GM18517 (cell line): ENCODE measurements around the gene GAL3ST2.

Experiments used
- ATAC-seq: cut with Tn5 transposase; IDR thresholded peaks from one replicate; pipeline ENCODE4 v1.9.1; 2021; ENCODE audit warnings: mild to moderate bottlenecking, moderate library complexity; ENCODE audit not compliant: unreplicated experiment

Gene GAL3ST2

DNA sequence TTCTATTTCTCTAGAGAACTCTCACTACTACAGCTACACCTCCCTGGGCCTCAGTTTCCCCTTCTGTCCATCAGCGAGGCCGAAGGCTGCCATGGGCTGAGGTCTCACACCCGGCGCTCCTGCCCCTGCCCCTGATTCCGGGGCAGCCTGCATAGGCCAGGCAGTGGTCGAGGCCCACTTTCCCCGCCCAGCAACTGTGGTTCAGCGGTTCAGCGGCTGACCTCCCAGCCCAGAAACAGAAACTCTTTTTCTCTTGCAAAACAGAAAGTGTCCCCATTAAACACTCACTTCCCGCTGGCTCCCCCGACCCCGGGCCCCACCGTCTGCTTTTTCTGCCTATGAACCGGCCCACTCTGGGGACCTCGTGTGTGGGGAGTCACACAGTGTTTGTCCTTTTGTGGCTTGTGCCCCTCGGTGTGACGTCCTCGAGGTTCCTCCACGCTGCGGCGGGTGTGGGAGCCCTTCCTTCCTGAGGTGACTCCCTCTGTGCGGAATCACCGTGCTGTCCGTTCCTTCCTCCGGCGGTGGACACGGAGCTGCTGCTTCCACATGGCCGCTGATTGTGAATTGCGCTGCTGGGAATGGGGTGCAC is 66.1 kb downstream of the GAL3ST2 start:
- no peak for ATAC-seq

DNA sequence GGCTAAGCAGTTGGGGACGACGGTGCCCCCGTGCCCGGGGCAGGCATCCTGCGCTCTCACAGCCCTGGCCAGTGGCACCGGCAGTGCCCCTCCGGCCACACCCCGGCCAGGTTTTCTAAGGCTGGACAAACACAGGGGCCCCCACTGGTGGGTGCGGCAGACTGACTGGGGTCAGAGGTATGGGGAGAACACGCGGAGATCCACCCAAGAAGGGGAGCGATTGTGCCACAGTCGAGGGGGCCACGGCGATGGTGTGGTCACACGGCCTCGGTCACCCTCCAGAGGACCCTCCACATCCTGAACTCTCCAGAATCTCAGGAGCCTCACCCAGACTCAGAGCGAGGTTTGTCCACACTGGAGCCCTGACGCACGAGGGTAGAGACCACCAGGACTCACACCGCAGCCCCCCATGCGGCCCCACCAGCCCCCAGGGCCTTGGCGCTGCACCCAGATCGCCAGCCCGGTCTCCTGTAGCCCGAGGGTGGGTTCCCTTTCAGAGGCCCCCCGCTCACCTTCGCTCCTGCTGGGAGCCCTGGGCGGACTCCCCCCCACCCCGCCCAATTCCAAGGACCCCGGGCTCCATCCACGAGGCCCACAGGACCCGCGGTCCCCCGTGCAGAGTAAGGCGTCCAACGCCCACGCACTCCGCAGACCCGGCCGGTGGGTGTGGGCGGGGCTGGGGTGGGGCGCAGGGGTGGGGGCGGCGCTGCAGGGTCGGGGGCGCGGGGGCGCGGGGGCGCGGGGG is 66.9 kb downstream of the GAL3ST2 start:
- ATAC-seq: no peak

DNA sequence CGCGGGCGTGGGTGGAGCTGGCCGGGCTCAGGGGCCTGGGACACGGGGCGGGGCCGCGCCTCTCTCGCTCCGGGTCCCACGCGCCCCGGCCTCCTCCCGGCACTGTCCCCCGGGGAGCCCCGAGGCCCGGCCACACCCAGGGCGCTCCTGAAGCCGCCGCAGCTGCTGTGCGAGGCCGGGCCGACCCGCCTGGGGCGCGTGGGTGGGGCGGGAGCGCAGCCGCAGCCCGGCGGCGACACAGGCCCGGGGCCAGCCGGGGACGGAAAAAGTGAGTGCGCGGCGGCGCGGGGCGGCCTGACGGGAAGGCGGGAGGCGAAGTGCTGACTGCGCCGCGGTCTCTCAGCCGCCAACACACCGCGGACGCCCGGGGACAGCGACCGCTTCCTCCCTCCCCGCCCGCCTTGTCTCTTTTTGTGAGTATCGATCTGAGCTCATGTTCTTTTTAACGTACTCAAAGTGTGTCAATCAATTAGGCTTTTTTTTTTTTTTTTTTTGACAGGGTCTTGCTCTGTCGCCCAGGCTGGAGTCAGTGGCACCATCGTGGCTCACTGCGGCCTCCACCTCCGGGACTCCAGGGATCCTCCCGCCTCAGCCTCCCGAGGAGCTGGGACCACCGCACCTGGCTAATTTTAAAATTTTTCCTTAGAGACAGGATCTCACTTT is 67.6 kb downstream of the GAL3ST2 start:
- peak; percentile 57 for ATAC-seq

DNA sequence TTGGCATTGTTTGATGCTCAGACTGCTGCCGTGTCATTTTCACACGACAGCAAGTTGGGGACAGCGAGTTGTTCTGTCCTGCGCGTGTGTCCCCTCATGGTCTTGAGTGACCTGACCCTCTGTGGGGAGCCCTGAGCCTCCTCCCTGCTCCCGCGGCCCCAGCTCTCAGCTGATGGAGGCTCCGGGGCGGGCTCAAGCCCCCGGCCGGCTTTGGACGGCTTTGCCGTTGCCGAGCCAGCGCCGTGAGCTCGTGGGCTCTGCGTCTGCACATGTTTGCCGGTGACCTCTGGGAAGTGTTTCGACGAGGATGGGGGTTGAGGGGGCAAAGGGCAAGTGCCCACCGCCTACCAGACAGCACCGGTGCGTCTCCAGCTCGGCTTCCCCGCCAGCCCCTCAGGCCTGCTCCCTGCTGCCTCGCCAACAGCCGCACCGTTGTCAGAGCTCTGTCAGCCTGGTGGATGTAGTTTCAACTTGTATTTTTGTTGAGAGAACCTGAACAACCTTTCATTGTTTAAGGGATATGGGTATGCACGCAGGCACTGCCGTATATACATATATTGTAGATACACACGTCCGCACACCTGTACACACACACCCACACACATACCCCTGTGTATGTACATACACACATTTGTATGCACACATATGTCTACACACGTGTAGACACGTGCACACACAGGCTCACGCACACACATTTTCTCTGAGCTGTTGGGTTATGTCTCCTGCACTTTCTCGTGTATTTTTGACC is 68.4 kb downstream of the GAL3ST2 start:
- no peak for ATAC-seq

DNA sequence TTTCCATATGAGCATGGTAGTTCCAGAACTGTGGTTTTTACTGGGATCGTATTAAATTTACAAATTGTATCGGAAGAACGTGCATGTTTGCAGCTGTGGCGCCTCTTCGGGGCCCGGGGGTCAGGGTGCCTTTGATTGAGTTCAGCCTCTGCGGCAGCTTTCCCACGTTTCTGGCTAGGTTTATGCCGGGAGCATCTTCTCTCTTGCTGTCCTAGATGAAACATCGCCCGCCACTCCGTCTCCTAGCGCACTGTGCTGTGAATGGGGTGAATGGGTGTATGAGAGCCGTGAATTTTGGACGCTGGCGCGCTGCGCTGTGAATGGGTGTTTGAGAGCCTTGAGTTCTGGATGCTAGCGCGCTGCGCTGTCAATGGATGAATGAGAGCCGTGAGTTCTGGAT is 69.8 kb downstream of the GAL3ST2 start:
- ATAC-seq: no peak

DNA sequence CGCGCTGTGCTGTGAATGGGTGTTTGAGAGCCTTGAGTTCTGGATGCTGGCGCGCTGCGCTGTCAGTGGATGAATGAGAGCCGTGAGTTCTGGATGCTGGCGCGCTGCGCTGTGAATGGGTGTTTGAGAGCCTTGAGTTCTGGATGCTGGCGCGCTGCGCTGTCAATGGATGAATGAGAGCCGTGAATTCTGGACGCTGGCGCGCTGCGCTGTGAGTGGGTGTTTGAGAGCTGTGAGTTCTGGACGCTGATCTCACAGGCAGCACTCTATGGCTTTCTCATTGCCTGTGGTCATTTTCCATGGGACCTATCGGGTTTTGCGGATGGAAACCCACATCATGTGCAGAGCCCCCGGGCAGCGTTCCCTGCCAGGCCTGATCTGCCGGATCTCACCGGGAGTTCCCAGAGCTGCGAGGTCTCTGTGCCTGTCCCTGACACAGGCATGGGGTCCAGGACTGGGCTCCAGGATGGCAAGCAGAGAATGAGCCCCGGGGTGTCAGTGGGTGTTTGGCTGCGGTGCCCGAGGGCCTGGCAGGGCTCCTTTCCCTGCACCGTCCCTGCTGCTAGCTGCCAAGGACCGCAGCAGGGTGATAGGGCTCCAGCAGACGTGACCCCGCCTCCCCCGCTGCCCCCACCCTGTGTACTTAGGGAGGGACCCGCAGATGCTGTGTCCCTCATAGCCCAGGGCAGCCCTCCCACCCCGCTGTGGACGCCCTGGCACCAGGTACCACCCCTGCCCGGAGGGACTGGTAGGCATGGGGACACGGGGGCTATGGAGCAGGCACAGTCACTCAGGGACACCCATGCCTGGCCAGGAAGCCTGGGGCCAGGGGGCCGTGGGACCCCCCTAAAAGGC is 72.4 kb downstream of the GAL3ST2 start:
- ATAC-seq: no peak

DNA sequence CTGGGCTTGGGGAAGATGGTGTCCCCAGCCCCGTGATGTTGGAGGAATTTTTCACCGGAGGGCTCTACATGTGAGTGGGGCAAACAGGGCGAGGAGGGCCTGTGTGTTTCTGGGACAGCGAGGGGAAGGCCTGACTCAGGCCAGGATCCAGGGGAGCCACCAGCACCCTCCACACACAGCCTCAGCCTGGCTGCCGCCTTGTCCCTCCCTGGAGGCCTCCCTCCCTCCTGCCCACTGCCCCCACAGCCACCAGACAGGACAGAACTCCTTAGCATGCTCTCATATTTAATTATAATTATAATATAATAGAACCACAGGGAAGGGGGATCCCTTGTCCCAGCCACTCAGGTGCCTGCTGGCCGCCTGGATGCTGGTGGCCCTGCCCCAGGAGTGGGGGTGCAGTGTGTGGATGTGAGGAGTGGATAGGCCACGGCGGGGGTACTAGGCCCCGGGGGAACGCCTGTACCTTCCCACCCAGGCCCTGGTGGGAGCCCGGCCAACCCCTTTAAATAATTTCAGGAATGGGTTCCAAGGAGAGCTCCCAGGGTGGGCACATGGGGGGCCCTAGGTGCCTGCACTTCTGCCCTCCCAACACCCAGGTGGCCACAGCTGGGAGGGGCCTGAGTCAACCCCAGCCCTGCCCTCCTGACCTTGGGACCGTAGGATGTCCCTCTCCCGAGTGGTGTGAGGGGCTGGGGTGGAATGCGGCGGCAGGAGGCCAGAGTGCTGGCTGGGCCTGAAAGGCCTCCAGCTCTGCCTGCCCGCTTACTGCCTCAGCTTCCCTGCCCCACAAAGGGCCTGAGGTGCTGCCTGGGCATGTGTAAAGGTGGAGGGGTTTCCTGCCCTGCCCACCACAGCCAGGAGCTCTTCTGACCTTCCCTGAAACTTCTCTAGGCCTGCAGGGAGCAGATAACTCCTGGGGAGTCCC is 73.3 kb downstream of the GAL3ST2 start:
- ATAC-seq: no peak

DNA sequence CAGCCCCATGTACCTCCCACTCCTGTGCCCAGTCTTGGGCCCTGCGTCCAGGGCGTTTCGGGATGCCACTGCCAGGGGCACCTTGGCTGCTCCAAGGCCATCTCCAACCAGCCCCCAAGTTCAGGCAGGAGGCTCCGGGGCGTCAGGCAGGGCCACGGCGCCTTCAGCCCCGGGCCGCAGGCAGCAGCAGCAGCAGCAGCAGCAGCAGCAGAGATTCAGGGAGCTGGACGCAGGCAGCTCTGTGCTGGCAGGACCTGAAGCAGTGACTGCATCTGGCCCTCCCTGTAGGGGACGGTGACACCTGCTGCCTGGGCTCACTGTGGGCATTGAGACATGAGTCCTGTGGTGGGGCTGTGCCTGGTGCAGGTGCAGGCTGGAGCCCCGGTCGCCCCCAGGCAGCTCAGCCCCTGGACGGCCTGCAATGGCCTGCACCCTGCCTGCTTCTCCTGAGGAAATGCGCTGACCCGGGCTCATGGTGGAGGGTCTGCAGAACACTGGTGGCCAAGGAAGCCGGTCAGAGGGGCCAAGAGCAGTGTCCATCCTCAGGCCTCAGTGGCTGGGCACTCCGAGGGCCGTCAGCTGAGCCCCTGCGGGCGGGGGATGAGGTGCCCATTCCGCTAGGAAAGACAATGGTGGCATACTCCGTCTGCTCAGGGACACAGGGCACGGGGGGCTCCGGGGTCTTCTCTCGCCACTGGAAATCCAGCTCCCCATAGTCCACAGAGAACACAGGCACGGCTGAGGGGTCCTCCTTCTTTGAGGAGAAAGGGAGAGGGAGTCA is 74.1 kb downstream of the GAL3ST2 start:
- no peak for ATAC-seq

DNA sequence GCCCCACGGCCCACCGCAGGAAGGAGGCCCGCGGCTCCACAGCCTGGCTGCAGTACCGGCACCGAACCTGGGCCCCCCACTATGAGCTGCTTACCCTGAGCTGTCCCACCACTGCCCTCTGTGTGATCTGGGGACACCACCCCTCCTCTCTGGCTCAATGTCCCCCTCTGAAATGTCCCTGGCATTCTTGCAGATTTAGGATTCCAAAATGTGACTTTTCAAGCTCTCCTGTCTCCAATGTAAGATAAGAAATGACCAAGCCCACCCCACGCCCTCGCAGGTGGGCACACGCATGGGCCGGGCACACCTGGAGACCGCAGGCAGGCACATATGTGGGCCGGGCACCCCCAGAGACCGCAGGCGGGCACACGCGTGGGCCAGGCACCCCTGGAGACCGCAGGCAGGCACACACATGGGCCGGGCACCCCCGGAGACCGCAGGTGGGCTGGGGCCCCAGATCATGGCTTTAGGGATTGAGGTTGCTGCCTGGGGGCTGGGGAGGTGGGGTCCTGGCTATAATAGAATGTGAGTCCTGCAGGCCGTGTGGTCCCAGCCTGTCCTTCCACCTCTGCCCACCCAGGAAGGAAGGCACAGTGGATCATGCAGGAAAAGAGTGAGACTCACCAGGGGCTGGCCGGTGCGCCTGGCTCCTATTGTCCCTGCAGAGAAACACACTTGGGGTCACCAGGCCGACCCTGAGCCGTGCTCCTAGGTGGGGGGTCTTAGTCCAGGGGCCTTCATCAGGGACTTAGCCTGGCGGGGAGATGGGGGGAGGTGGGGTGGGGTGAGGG is 74.9 kb downstream of the GAL3ST2 start:
- no peak for ATAC-seq

DNA sequence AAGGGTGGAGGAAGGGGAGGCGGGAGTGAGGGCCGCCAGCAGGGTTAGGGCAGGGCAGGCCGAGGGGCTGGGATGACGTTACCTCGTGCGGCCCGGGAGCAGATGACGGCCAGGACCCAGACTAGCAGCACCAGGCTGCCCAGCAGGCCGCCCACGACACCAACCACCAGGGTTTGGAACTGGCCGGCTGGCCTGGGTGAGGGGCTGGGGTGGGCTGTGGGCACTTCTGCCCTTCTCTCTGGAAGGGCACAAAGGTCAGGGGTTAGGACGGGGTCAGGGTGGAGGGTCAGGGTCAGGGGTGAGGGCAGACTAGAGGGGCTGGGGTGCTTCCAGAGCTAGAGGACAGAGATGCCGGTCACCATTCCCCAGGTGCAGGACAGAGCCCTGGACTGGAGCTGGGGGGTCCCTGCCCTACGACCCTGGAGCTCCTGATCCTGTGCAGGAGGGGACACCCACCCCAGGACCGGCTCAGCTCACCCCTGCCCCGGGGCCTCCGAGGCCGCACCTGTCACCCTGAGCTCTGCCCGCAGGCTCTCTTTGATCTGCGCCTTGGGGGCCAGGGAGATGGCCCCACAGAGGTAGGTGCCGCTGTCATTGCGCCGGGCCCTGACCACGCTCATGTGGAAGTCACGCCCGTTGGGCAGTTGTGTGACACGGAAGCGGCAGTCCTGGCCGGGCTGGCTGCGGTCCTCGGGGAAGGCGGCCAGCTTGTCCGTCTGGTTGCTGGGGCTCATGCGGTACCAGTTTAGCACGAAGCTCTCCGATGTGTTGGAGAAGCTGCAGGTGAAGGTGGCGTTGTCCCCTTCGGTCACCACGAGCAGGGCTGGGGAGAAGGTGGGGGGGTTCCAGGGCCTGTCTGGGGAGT is 75.7 kb downstream of the GAL3ST2 start:
- no peak for ATAC-seq

DNA sequence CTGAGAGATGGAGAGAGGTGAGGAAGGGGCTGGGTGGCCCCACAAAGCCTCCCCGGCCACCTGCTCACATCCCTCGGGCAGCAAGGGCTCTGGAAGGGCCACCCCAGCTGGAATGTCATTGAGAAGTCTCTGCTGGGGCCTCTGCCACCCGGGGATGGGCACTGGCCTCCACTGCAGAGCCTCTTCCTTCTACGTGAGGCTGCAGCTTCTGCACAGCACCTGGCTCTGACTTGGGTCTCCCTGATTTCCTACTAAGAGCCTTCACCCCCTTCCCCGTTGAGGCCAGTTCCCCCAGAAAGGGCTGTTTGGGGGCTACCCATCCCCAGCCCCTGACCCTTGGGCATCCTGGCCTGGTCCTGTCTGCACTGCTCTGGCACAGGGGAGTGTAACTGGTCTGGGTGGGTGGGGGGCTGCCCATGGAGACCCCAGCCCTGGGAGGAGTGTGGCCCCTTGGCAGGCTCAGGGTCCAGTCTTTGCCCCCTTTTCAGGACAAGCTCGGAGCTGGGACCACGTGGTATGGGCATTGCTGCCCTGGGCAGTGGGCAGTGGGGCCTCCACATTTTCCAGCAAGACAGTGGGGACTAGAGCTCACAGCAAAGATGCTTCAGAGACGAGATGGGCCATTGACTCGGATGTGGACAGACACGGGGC is 76.5 kb downstream of the GAL3ST2 start:
- ATAC-seq: no peak
